H9 (cell line): ENCODE results near the gene LIMA1. TPM values are rescaled to one million over a fixed set of nuclear protein-coding genes. Genes with fewer than 3 reads are reported as not detected.

Experiments used
- DNase-seq: peaks from one replicate; pipeline ENCODE4 v3.0.0-alpha.2; 2017
- H2AFZ ChIP-seq: one replicate; pipeline ENCODE4 v1.6.1; 2013; ENCODE audit warnings: mild to moderate bottlenecking, low read length, control low read depth, moderate library complexity
- H2AK5ac ChIP-seq: 2 replicates; pipeline ENCODE4 v1.6.1; 2013; ENCODE audit warnings: low read length, control low read depth, mixed read lengths; ENCODE audit not compliant: insufficient read length
- H2BK120ac ChIP-seq: one replicate; pipeline ENCODE4 v1.6.1; 2013; ENCODE audit warnings: low read depth, mild to moderate bottlenecking, low read length, control low read depth, inconsistent platforms; ENCODE audit not compliant: poor library complexity, severe bottlenecking
- H2BK12ac ChIP-seq: 2 replicates; pipeline ENCODE4 v1.6.1; 2013; ENCODE audit warnings: low read length, control low read depth, mixed read lengths, low read depth; ENCODE audit not compliant: insufficient read length
- H2BK15ac ChIP-seq: 2 replicates; pipeline ENCODE4 v1.6.1; 2013; ENCODE audit warnings: low read depth, low read length, control low read depth
- H2BK20ac ChIP-seq: one replicate; pipeline ENCODE4 v1.6.1; 2013; ENCODE audit warnings: low read depth, mild to moderate bottlenecking, low read length, control low read depth, inconsistent platforms; ENCODE audit not compliant: poor library complexity, severe bottlenecking
- H2BK5ac ChIP-seq: 2 replicates; pipeline ENCODE4 v1.6.1; 2013; ENCODE audit warnings: low read length, control low read depth, mixed read lengths; ENCODE audit not compliant: insufficient read length
- H3K14ac ChIP-seq: 2 replicates; pipeline ENCODE4 v1.6.1; 2013; ENCODE audit warnings: low read length, control low read depth; ENCODE audit not compliant: insufficient read depth
- H3K18ac ChIP-seq: 2 replicates; pipeline ENCODE4 v1.6.1; 2013; ENCODE audit warnings: low read depth, mild to moderate bottlenecking, mixed read lengths, low read length, control low read depth; ENCODE audit not compliant: insufficient read length
- H3K23ac ChIP-seq: 2 replicates; pipeline ENCODE4 v1.6.1; 2013; ENCODE audit warnings: low read length, control low read depth, mixed read lengths, low read depth; ENCODE audit not compliant: insufficient read length
- H3K23me2 ChIP-seq: 2 replicates; pipeline ENCODE4 v1.6.1; 2013; ENCODE audit warnings: low read depth, mild to moderate bottlenecking, mixed read lengths, low read length, control low read depth; ENCODE audit not compliant: insufficient read length, poor library complexity, severe bottlenecking
- H3K27ac ChIP-seq: 2 replicates; pipeline ENCODE4 v1.5.1; 2013; ENCODE audit warnings: low read length, control low read depth, mixed read lengths, low read depth; ENCODE audit not compliant: insufficient read length
- H3K27me3 ChIP-seq: 2 replicates; pipeline ENCODE4 v1.6.1; 2013; ENCODE audit warnings: low read length, control low read depth, inconsistent platforms; ENCODE audit not compliant: insufficient read depth
- H3K4ac ChIP-seq: 2 replicates; pipeline ENCODE4 v1.6.1; 2013; ENCODE audit warnings: low read depth, mild to moderate bottlenecking, control low read depth, inconsistent platforms, low read length, moderate library complexity
- H3K4me1 ChIP-seq: 2 replicates; pipeline ENCODE4 v1.6.1; 2013; ENCODE audit warnings: low read length, control low read depth, inconsistent platforms; ENCODE audit not compliant: insufficient read depth
- H3K4me2 ChIP-seq: 2 replicates; pipeline ENCODE4 v1.6.1; 2013; ENCODE audit warnings: low read length, control low read depth, mixed read lengths; ENCODE audit not compliant: insufficient read length, insufficient read depth
- H3K56ac ChIP-seq: 2 replicates; pipeline ENCODE4 v1.6.1; 2013; ENCODE audit warnings: low read depth, mild to moderate bottlenecking, mixed read lengths, low read length, control low read depth; ENCODE audit not compliant: insufficient read length
- H3K79me1 ChIP-seq: 2 replicates; pipeline ENCODE4 v1.6.1; 2013; ENCODE audit warnings: low read depth, mild to moderate bottlenecking, moderate library complexity, low read length, control low read depth, inconsistent platforms; ENCODE audit not compliant: insufficient read depth, poor library complexity, severe bottlenecking
- H3K79me2 ChIP-seq: 2 replicates; pipeline ENCODE4 v1.6.1; 2013; ENCODE audit warnings: low read length, control low read depth, inconsistent platforms; ENCODE audit not compliant: insufficient read depth
- H3K9ac ChIP-seq: 2 replicates; pipeline ENCODE4 v1.6.1; 2013; ENCODE audit warnings: low read length, control low read depth, mixed read lengths; ENCODE audit not compliant: insufficient read length; ENCODE audit errors: extremely low read depth
- H3K9me3 ChIP-seq: one replicate; pipeline ENCODE4 v1.6.1; 2013; ENCODE audit warnings: low read depth, low read length, inconsistent platforms; ENCODE audit not compliant: control insufficient read depth
- H3T11ph ChIP-seq: one replicate; pipeline ENCODE4 v1.6.1; 2013; ENCODE audit warnings: mild to moderate bottlenecking, low read length, control low read depth, inconsistent platforms
- H4K20me1 ChIP-seq: one replicate; pipeline ENCODE4 v1.6.1; 2013; ENCODE audit not compliant: control insufficient read depth, insufficient read length, insufficient read depth
- H4K5ac ChIP-seq: 2 replicates; pipeline ENCODE4 v1.6.1; 2013; ENCODE audit warnings: low read depth, mild to moderate bottlenecking, mixed read lengths, low read length, control low read depth; ENCODE audit not compliant: insufficient read length
- H4K8ac ChIP-seq: replicated peaks from 2 replicates; pipeline ENCODE4 v1.6.1; 2013; ENCODE audit warnings: low read length, control low read depth, mixed read lengths, low read depth; ENCODE audit not compliant: insufficient read length
- H4K91ac ChIP-seq: 2 replicates; pipeline ENCODE4 v1.6.1; 2013; ENCODE audit warnings: low read depth, mild to moderate bottlenecking, moderate library complexity, mixed read lengths, low read length, control low read depth; ENCODE audit not compliant: insufficient read length
- H3K27ac Mint-ChIP-seq, 3 experiments: 2 replicates in 2 of 3; 3 replicates in 1 of 3; pipeline ENCODE4 v1.8.0; 2020 to 2021; ENCODE audit warnings: mixed read lengths in 3 of 3, mild to moderate bottlenecking in 1 of 3, moderate library complexity in 1 of 3
- H3K27me3 Mint-ChIP-seq: 2 replicates; pipeline ENCODE4 v1.8.0; 2021; ENCODE audit warnings: low read depth, mild to moderate bottlenecking, moderate library complexity, mixed read lengths
- H3K36me3 Mint-ChIP-seq, 3 experiments: 2 replicates in 2 of 3; 3 replicates in 1 of 3; pipeline ENCODE4 v1.8.0; 2020 to 2021; ENCODE audit warnings: low read depth in 3 of 3, mixed read lengths in 3 of 3; ENCODE audit not compliant: insufficient read depth in 1 of 3
- H3K4me1 Mint-ChIP-seq, 2 experiments: 2 replicates each; pipeline ENCODE4 v1.8.0; 2020; ENCODE audit warnings: mixed read lengths in 2 of 2
- H3K4me3 Mint-ChIP-seq, 2 experiments: 2 replicates in 1 of 2; 3 replicates in 1 of 2; pipeline ENCODE4 v1.8.0; 2020 to 2021; ENCODE audit warnings: mild to moderate bottlenecking in 2 of 2, mixed read lengths in 2 of 2, moderate library complexity in 1 of 2
- H3K9me3 Mint-ChIP-seq, 2 experiments: 2 replicates in 1 of 2; 3 replicates in 1 of 2; pipeline ENCODE4 v1.8.0; 2020; ENCODE audit warnings: mild to moderate bottlenecking in 2 of 2, mixed read lengths in 2 of 2, moderate library complexity in 1 of 2
- WGBS: extraction: QIAGEN DNeasy Blood & Tissue Kit; methylation state at CpG from one replicate; pipeline ENCODE4 v1.1.7; 2013; ENCODE audit warnings: missing lambda C conversion rate, low lambda C conversion rate, mixed read lengths; ENCODE audit not compliant: insufficient read length; ENCODE audit errors: extremely low coverage; 5-methylcytosine and 5-hydroxymethylcytosine counted together
- total RNA-seq: library from RNA; stranded (reverse); gene quantifications from 2 replicates; pipeline ENCODE4 v1.2.1, GENCODE V29; 2021
- TF ChIP-seq, protein P1 (sequence below): fragments of 200-600 bp; sonication (generic); conservative IDR thresholded peaks from 3 replicates; pipeline ENCODE4 v1.8.0; 2021; ENCODE audit warnings: antibody characterized with exemption, mild to moderate bottlenecking

Gene LIMA1
- total RNA-seq, 1 experiment from 2014 or later, result 40.8 TPM

- no peaks in the 10 kb centered on the region for H3K4me1 Mint-ChIP-seq
- no peak overlapping the region for H2BK120ac ChIP-seq
- no peak overlapping the region for H3K56ac ChIP-seq
- H3K14ac ChIP-seq, result no peak overlapping the region
- no peak overlapping the region for H2AFZ ChIP-seq
- H3K9ac ChIP-seq, result no peak overlapping the region
- H3K18ac ChIP-seq, result no peak overlapping the region
- no peaks in the 10 kb centered on the region for H3K79me2 ChIP-seq
- no peak overlapping the region for H3K4me2 ChIP-seq
- peaks cover 2 to 5% of the 10 kb centered on the region in 2 experiments; a peak in 3 of 5 replicates for H3K9me3 Mint-ChIP-seq
- H3K27me3 Mint-ChIP-seq, result no peaks in the 10 kb centered on the region
- peaks cover 0 to 4% (median 0%) of the 10 kb centered on the region in 3 experiments; a peak in 5 of 7 replicates for H3K36me3 Mint-ChIP-seq
- H4K5ac ChIP-seq, result no peak overlapping the region
- TF ChIP-seq, protein P1, sequence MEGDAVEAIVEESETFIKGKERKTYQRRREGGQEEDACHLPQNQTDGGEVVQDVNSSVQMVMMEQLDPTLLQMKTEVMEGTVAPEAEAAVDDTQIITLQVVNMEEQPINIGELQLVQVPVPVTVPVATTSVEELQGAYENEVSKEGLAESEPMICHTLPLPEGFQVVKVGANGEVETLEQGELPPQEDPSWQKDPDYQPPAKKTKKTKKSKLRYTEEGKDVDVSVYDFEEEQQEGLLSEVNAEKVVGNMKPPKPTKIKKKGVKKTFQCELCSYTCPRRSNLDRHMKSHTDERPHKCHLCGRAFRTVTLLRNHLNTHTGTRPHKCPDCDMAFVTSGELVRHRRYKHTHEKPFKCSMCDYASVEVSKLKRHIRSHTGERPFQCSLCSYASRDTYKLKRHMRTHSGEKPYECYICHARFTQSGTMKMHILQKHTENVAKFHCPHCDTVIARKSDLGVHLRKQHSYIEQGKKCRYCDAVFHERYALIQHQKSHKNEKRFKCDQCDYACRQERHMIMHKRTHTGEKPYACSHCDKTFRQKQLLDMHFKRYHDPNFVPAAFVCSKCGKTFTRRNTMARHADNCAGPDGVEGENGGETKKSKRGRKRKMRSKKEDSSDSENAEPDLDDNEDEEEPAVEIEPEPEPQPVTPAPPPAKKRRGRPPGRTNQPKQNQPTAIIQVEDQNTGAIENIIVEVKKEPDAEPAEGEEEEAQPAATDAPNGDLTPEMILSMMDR, result no peak
- no peak overlapping the region for H3K4me3 Mint-ChIP-seq
- H2BK15ac ChIP-seq, result no peak overlapping the region
- H3K9me3 ChIP-seq, result no peaks in the 10 kb centered on the region
- no peak overlapping the region for H3K4ac ChIP-seq
- DNase-seq, result no peak
- no peak overlapping the region for H4K8ac ChIP-seq
- H3K27me3 ChIP-seq, result no peaks in the 10 kb centered on the region
- no peak overlapping the region for H2BK5ac ChIP-seq
- no peak overlapping the region for H2BK12ac ChIP-seq
- H3K23ac ChIP-seq, result no peak overlapping the region
- no peaks in the 10 kb centered on the region for H3K79me1 ChIP-seq
- H3T11ph ChIP-seq, result no peak overlapping the region
- no peak overlapping the region for H3K27ac Mint-ChIP-seq
- H3K27ac ChIP-seq, result no peak overlapping the region
- no peaks in the 10 kb centered on the region for H3K23me2 ChIP-seq
- H4K91ac ChIP-seq, result no peak overlapping the region
- no peak overlapping the region for H2BK20ac ChIP-seq
- whole genome bisulfite sequencing, result no CpG with 5 or more reads among the region's 1 CpG
- no peaks in the 10 kb centered on the region for H3K4me1 ChIP-seq
- no peak overlapping the region for H2AK5ac ChIP-seq
- no peaks in the 10 kb centered on the region for H4K20me1 ChIP-seq
Measured at GRCh38 chr12:50265770-50266524, 17.4 kb downstream of the LIMA1 start.
